DMS79 treated with DMSO at 0.1 percent for 48 hours (cell line): Measurements from ENCODE around the gene SLC30A5.

ENCODE experiments used
- DNase-seq: peaks from one replicate; lab custom pipeline; 2025; lab: John Stamatoyannopoulos, UW

Gene SLC30A5

GRCh38 chr5:69167929-69168328 is 74.1 kb downstream of the SLC30A5 start:
- no peak for DNase-seq

GRCh38 chr5:69170495-69170894 is 76.7 kb downstream of the SLC30A5 start:
- no peak for DNase-seq

DNA sequence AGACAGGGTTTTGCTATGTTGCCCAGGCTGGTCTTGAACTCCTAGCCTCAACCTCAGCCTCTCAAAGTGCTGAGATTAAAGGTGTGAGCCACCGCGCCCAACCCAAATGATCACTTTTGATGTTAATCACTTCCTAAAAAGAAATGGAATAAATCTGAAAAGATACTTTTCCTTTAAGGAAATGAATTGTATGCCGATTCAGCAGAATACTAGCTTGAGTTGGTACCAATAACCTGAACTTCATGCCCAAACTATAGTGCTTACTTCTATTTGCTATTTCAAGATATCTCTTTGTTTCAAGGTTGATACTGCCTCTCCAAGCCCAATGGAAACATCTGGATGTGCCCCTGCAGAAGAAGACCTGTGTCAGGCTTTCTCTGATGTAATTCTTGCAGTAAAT is 77.2 kb downstream of the SLC30A5 start:
- no peak for DNase-seq
